H9 (cell line): ENCODE measurements around the gene CAMTA1. TPM values are rescaled to one million over a fixed set of nuclear protein-coding genes. Genes with fewer than 3 reads are reported as not detected.

Experiments used
- DNase-seq: peaks from one replicate; pipeline ENCODE4 v3.0.0-alpha.2; 2017
- H2AFZ ChIP-seq: one replicate; pipeline ENCODE4 v1.6.1; 2013; ENCODE audit warnings: mild to moderate bottlenecking, low read length, control low read depth, moderate library complexity
- H2AK5ac ChIP-seq: 2 replicates; pipeline ENCODE4 v1.6.1; 2013; ENCODE audit warnings: low read length, control low read depth, mixed read lengths; ENCODE audit not compliant: insufficient read length
- H2BK120ac ChIP-seq: one replicate; pipeline ENCODE4 v1.6.1; 2013; ENCODE audit warnings: low read depth, mild to moderate bottlenecking, low read length, control low read depth, inconsistent platforms; ENCODE audit not compliant: poor library complexity, severe bottlenecking
- H2BK12ac ChIP-seq: 2 replicates; pipeline ENCODE4 v1.6.1; 2013; ENCODE audit warnings: low read length, control low read depth, mixed read lengths, low read depth; ENCODE audit not compliant: insufficient read length
- H2BK15ac ChIP-seq: 2 replicates; pipeline ENCODE4 v1.6.1; 2013; ENCODE audit warnings: low read depth, low read length, control low read depth
- H2BK20ac ChIP-seq: one replicate; pipeline ENCODE4 v1.6.1; 2013; ENCODE audit warnings: low read depth, mild to moderate bottlenecking, low read length, control low read depth, inconsistent platforms; ENCODE audit not compliant: poor library complexity, severe bottlenecking
- H2BK5ac ChIP-seq: 2 replicates; pipeline ENCODE4 v1.6.1; 2013; ENCODE audit warnings: low read length, control low read depth, mixed read lengths; ENCODE audit not compliant: insufficient read length
- H3K14ac ChIP-seq: 2 replicates; pipeline ENCODE4 v1.6.1; 2013; ENCODE audit warnings: low read length, control low read depth; ENCODE audit not compliant: insufficient read depth
- H3K18ac ChIP-seq: 2 replicates; pipeline ENCODE4 v1.6.1; 2013; ENCODE audit warnings: low read depth, mild to moderate bottlenecking, mixed read lengths, low read length, control low read depth; ENCODE audit not compliant: insufficient read length
- H3K23ac ChIP-seq: 2 replicates; pipeline ENCODE4 v1.6.1; 2013; ENCODE audit warnings: low read length, control low read depth, mixed read lengths, low read depth; ENCODE audit not compliant: insufficient read length
- H3K23me2 ChIP-seq: 2 replicates; pipeline ENCODE4 v1.6.1; 2013; ENCODE audit warnings: low read depth, mild to moderate bottlenecking, mixed read lengths, low read length, control low read depth; ENCODE audit not compliant: insufficient read length, poor library complexity, severe bottlenecking
- H3K27ac ChIP-seq: 2 replicates; pipeline ENCODE4 v1.5.1; 2013; ENCODE audit warnings: low read length, control low read depth, mixed read lengths, low read depth; ENCODE audit not compliant: insufficient read length
- H3K27me3 ChIP-seq: 2 replicates; pipeline ENCODE4 v1.6.1; 2013; ENCODE audit warnings: low read length, control low read depth, inconsistent platforms; ENCODE audit not compliant: insufficient read depth
- H3K4ac ChIP-seq: 2 replicates; pipeline ENCODE4 v1.6.1; 2013; ENCODE audit warnings: low read depth, mild to moderate bottlenecking, control low read depth, inconsistent platforms, low read length, moderate library complexity
- H3K4me1 ChIP-seq: 2 replicates; pipeline ENCODE4 v1.6.1; 2013; ENCODE audit warnings: low read length, control low read depth, inconsistent platforms; ENCODE audit not compliant: insufficient read depth
- H3K4me2 ChIP-seq: 2 replicates; pipeline ENCODE4 v1.6.1; 2013; ENCODE audit warnings: low read length, control low read depth, mixed read lengths; ENCODE audit not compliant: insufficient read length, insufficient read depth
- H3K56ac ChIP-seq: 2 replicates; pipeline ENCODE4 v1.6.1; 2013; ENCODE audit warnings: low read depth, mild to moderate bottlenecking, mixed read lengths, low read length, control low read depth; ENCODE audit not compliant: insufficient read length
- H3K79me1 ChIP-seq: 2 replicates; pipeline ENCODE4 v1.6.1; 2013; ENCODE audit warnings: low read depth, mild to moderate bottlenecking, moderate library complexity, low read length, control low read depth, inconsistent platforms; ENCODE audit not compliant: insufficient read depth, poor library complexity, severe bottlenecking
- H3K79me2 ChIP-seq: 2 replicates; pipeline ENCODE4 v1.6.1; 2013; ENCODE audit warnings: low read length, control low read depth, inconsistent platforms; ENCODE audit not compliant: insufficient read depth
- H3K9ac ChIP-seq: 2 replicates; pipeline ENCODE4 v1.6.1; 2013; ENCODE audit warnings: low read length, control low read depth, mixed read lengths; ENCODE audit not compliant: insufficient read length; ENCODE audit errors: extremely low read depth
- H3K9me3 ChIP-seq: one replicate; pipeline ENCODE4 v1.6.1; 2013; ENCODE audit warnings: low read depth, low read length, inconsistent platforms; ENCODE audit not compliant: control insufficient read depth
- H3T11ph ChIP-seq: one replicate; pipeline ENCODE4 v1.6.1; 2013; ENCODE audit warnings: mild to moderate bottlenecking, low read length, control low read depth, inconsistent platforms
- H4K20me1 ChIP-seq: one replicate; pipeline ENCODE4 v1.6.1; 2013; ENCODE audit not compliant: control insufficient read depth, insufficient read length, insufficient read depth
- H4K5ac ChIP-seq: 2 replicates; pipeline ENCODE4 v1.6.1; 2013; ENCODE audit warnings: low read depth, mild to moderate bottlenecking, mixed read lengths, low read length, control low read depth; ENCODE audit not compliant: insufficient read length
- H4K8ac ChIP-seq: replicated peaks from 2 replicates; pipeline ENCODE4 v1.6.1; 2013; ENCODE audit warnings: low read length, control low read depth, mixed read lengths, low read depth; ENCODE audit not compliant: insufficient read length
- H4K91ac ChIP-seq: 2 replicates; pipeline ENCODE4 v1.6.1; 2013; ENCODE audit warnings: low read depth, mild to moderate bottlenecking, moderate library complexity, mixed read lengths, low read length, control low read depth; ENCODE audit not compliant: insufficient read length
- H3K27ac Mint-ChIP-seq, 3 experiments: 2 replicates in 2 of 3; 3 replicates in 1 of 3; pipeline ENCODE4 v1.8.0; 2020 to 2021; ENCODE audit warnings: mixed read lengths in 3 of 3, mild to moderate bottlenecking in 1 of 3, moderate library complexity in 1 of 3
- H3K27me3 Mint-ChIP-seq: 2 replicates; pipeline ENCODE4 v1.8.0; 2021; ENCODE audit warnings: low read depth, mild to moderate bottlenecking, moderate library complexity, mixed read lengths
- H3K36me3 Mint-ChIP-seq, 3 experiments: 2 replicates in 2 of 3; 3 replicates in 1 of 3; pipeline ENCODE4 v1.8.0; 2020 to 2021; ENCODE audit warnings: low read depth in 3 of 3, mixed read lengths in 3 of 3; ENCODE audit not compliant: insufficient read depth in 1 of 3
- H3K4me1 Mint-ChIP-seq, 2 experiments: 2 replicates each; pipeline ENCODE4 v1.8.0; 2020; ENCODE audit warnings: mixed read lengths in 2 of 2
- H3K4me3 Mint-ChIP-seq, 2 experiments: 2 replicates in 1 of 2; 3 replicates in 1 of 2; pipeline ENCODE4 v1.8.0; 2020 to 2021; ENCODE audit warnings: mild to moderate bottlenecking in 2 of 2, mixed read lengths in 2 of 2, moderate library complexity in 1 of 2
- H3K9me3 Mint-ChIP-seq, 2 experiments: 2 replicates in 1 of 2; 3 replicates in 1 of 2; pipeline ENCODE4 v1.8.0; 2020; ENCODE audit warnings: mild to moderate bottlenecking in 2 of 2, mixed read lengths in 2 of 2, moderate library complexity in 1 of 2
- CTCF ChIP-seq: fragments of 200-600 bp; sonication (generic); conservative IDR thresholded peaks from 3 replicates; pipeline ENCODE4 v1.8.0; 2021; ENCODE audit warnings: antibody characterized with exemption, mild to moderate bottlenecking
- WGBS: extraction: QIAGEN DNeasy Blood & Tissue Kit; methylation state at CpG from one replicate; pipeline ENCODE4 v1.1.7; 2013; ENCODE audit warnings: missing lambda C conversion rate, low lambda C conversion rate, mixed read lengths; ENCODE audit not compliant: insufficient read length; ENCODE audit errors: extremely low coverage; 5-methylcytosine and 5-hydroxymethylcytosine counted together
- total RNA-seq: library from RNA; stranded (reverse); gene quantifications from 2 replicates; pipeline ENCODE4 v1.2.1, GENCODE V29; 2021

CAMTA1 gene
- total RNA-seq, 1 experiment from 2014 or later = 115 TPM

DNA sequence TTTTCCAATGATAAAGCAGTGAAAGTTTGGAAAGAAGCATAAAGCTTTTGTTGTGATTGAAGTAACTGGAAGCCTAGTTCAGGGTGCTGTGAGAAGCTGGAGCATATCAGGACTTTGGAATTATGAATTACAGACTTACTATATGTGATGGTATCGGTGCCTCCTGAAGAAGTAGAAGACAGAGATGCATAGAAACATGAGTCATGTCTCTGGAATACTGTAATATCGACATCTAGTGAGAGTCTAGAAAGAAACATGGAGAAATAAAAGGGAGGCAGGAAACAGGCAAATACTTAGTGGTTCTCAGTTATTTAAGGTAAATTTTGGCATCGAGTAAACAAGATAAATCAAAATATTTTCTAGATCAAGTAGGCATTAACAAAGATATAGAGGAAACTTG lies 103.0 kb downstream of the CAMTA1 start:
- Histone ChIP-seq H2BK20ac (no peak overlapping the region), H3K79me2 (no peaks in the 10 kb centered on the region), H4K5ac (no peak overlapping the region), H3K14ac (no peak overlapping the region), H3K27ac (no peak overlapping the region), H2BK120ac (no peak overlapping the region), H3K23ac (no peak overlapping the region), H3K18ac (no peak overlapping the region), H4K91ac (no peak overlapping the region), H3T11ph (no peak overlapping the region), H3K79me1 (no peaks in the 10 kb centered on the region), H4K20me1 (no peaks in the 10 kb centered on the region), H2BK15ac (no peak overlapping the region), H2AFZ (no peak overlapping the region), H3K4me2 (no peak overlapping the region), H2BK12ac (no peak overlapping the region), H3K27me3 (no peaks in the 10 kb centered on the region), H3K56ac (no peak overlapping the region), H3K9me3 (no peaks in the 10 kb centered on the region), H3K9ac (no peak overlapping the region), H3K4me1 (no peaks in the 10 kb centered on the region), H2BK5ac (no peak overlapping the region), H2AK5ac (no peak overlapping the region), H3K4ac (no peak overlapping the region), H3K23me2 (no peaks in the 10 kb centered on the region), H4K8ac (no peak overlapping the region)
- DNase-seq = no peak
- peak overlapping the region in 1 of 3 experiments; percentile 10; a peak in 2 of 7 replicates for H3K27ac Mint-ChIP-seq
- no peak for TF ChIP-seq CTCF
- H3K27me3 Mint-ChIP-seq = no peaks in the 10 kb centered on the region
- no peaks in the 10 kb centered on the region for H3K9me3 Mint-ChIP-seq
- no CpG with 5 or more reads among the region's 3 CpGs for WGBS
- H3K36me3 Mint-ChIP-seq = no peaks in the 10 kb centered on the region; a peak in 1 of 7 replicates
- H3K4me3 Mint-ChIP-seq = no peak overlapping the region
- peaks cover 3 to 4% of the 10 kb centered on the region in 2 experiments; a peak in 2 of 4 replicates for H3K4me1 Mint-ChIP-seq
